HG03108 (cell line): ENCODE measurements around the gene RAN.
"Not testable (repeated sequence)": the region's sequence is repeated elsewhere in the genome, so short reads cannot be mapped to it uniquely, and the experiment has no call there.

Experiments
- ATAC-seq: cut with Tn5 transposase; IDR thresholded peaks from one replicate; pipeline ENCODE4 v1.9.1; 2021; ENCODE audit warnings: moderate library complexity; ENCODE audit not compliant: unreplicated experiment

Gene RAN

GRCh38 chr12:130877333-130877732, 5.5 kb downstream of the RAN start:
- no peak for ATAC-seq

GRCh38 chr12:130878193-130879185, 6.6 kb downstream of the RAN start:
- ATAC-seq: no peak

GRCh38 chr12:130879212-130879686, 7.4 kb downstream of the RAN start:
- ATAC-seq: peak; percentile 75

GRCh38 chr12:130879781-130880389, 8.0 kb downstream of the RAN start:
- ATAC-seq: no peak

- peak; percentile 41 for ATAC-seq
These were observed 8.6 kb downstream of the RAN start for GRCh38 chr12:130880411-130880885.

- no peak for ATAC-seq
These were observed 9.2 kb downstream of the RAN start for GRCh38 chr12:130881046-130881445.

GRCh38 chr12:130881548-130881947, 9.7 kb downstream of the RAN start:
- ATAC-seq: no peak

- ATAC-seq: not testable (repeated sequence)
These were observed 15.3 kb downstream of the RAN start for GRCh38 chr12:130887190-130887589.

GRCh38 chr12:130904064-130904463, 32.2 kb downstream of the RAN start:
- no peak for ATAC-seq

GRCh38 chr12:130904936-130905455, 33.1 kb downstream of the RAN start:
- ATAC-seq: not testable (repeated sequence)

- no peak for ATAC-seq
These were observed 37.2 kb downstream of the RAN start for GRCh38 chr12:130909111-130909510.

GRCh38 chr12:130911193-130911592, 39.3 kb downstream of the RAN start:
- ATAC-seq: no peak

- ATAC-seq: no peak
These were observed 40.1 kb downstream of the RAN start for GRCh38 chr12:130911933-130912332.

- no peak for ATAC-seq
These were observed 44.5 kb downstream of the RAN start for GRCh38 chr12:130916241-130916911.

- ATAC-seq: no peak
These were observed 45.7 kb downstream of the RAN start for GRCh38 chr12:130917607-130918006.

- no peak for ATAC-seq
These were observed 47.2 kb downstream of the RAN start for GRCh38 chr12:130919086-130919485.

- ATAC-seq: no peak
These were observed 48.3 kb downstream of the RAN start for GRCh38 chr12:130920119-130920703.

- ATAC-seq: no peak
These were observed 49.0 kb downstream of the RAN start for GRCh38 chr12:130920723-130921381.

- no peak for ATAC-seq
These were observed 50.7 kb downstream of the RAN start for GRCh38 chr12:130922511-130922953.
